H1 (cell line): Measurements from ENCODE around the gene KCTD7.

Experiments used
- BCL11A ChIP-seq, 2 experiments: IDR thresholded peaks; one replicate each; pipeline ENCODE4 v1.6.1; 2011; ENCODE audit warnings: low read depth in 2 of 2, low read length in 2 of 2, mild to moderate bottlenecking in 2 of 2
- CHD2 ChIP-seq: IDR thresholded peaks from 2 replicates; pipeline ENCODE4 v1.6.1; 2012; ENCODE audit warnings: low read length, improper control_type of control experiment
- EGR1 ChIP-seq: IDR thresholded peaks from 2 replicates; pipeline ENCODE4 v1.6.1; 2011; ENCODE audit warnings: low read depth, low read length, borderline replicate concordance
- EZH2 ChIP-seq: fragments of 200-600 bp; sonication (generic); IDR thresholded peaks from 2 replicates; pipeline ENCODE4 v1.7.1; 2012; ENCODE audit warnings: low read depth, mild to moderate bottlenecking, moderate library complexity, low read length, inconsistent platforms; ENCODE audit not compliant: severe bottlenecking
- KDM1A ChIP-seq: fragments of 200-600, 300-600 bp; sonication (generic); IDR thresholded peaks from 2 replicates; pipeline ENCODE4 v1.7.1; 2016; ENCODE audit warnings: mild to moderate bottlenecking, low read length, borderline replicate concordance
- POLR2A ChIP-seq, 2 experiments: IDR thresholded peaks; 1 replicate in 1 of 2; 2 replicates in 1 of 2; pipeline ENCODE4 v1.6.1; 2011; ENCODE audit warnings: low read depth in 2 of 2, low read length in 2 of 2, mild to moderate bottlenecking in 2 of 2; ENCODE audit errors: control extremely low read depth in 1 of 2
- POLR2AphosphoS5 ChIP-seq: IDR thresholded peaks from 2 replicates; pipeline ENCODE4 v1.6.1; 2011; ENCODE audit warnings: low read depth, low read length
- TAF1 ChIP-seq: IDR thresholded peaks from 2 replicates; pipeline ENCODE4 v1.6.1; 2011; ENCODE audit warnings: mild to moderate bottlenecking, low read depth, low read length
- TBP ChIP-seq: IDR thresholded peaks from 2 replicates; pipeline ENCODE4 v1.6.1; 2011; ENCODE audit warnings: low read depth, low read length, improper control_type of control experiment
- TF ChIP-seq, protein P1 (sequence below), 3 experiments: IDR thresholded peaks; 1 replicate in 2 of 3; 2 replicates in 1 of 3; pipeline versions ENCODE4 v1.5.1 to v1.6.1; 2011; ENCODE audit warnings: low read length in 3 of 3, mild to moderate bottlenecking in 3 of 3, inconsistent platforms in 2 of 3, low read depth in 1 of 3, moderate library complexity in 1 of 3; ENCODE audit not compliant: insufficient read depth in 1 of 3; ENCODE audit errors: control extremely low read depth in 1 of 3

DNA sequence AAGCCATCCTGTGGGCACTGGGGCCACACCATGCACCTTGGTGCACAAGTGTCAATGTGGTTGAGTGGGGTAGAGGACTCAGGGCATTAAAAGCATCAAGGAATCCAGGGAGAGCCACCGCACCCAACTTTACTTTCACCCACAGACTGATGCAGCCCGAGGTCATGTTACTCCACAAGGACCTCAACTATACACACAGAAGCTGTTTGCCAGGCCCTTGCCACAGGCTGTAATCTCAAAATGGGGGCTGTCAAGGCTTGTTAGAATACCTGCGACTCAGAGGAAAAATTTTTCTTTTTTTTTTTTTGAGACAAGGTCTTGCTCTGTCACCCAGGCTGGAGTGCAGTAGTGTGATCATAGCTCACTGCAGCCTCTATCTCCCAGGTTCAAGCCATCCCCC is 26.5 kb upstream of the KCTD7 start:
- no peak for TF ChIP-seq BCL11A (IDR thresholded peaks at IDR 0.05; ENCODE audit: low read depth in 2 of 2, low read length in 2 of 2)
- no peak for TF ChIP-seq POLR2AphosphoS5
- TF ChIP-seq TBP: no peak
- no peak for TF ChIP-seq KDM1A
- TF ChIP-seq EZH2: no peak
- TF ChIP-seq, protein P1, sequence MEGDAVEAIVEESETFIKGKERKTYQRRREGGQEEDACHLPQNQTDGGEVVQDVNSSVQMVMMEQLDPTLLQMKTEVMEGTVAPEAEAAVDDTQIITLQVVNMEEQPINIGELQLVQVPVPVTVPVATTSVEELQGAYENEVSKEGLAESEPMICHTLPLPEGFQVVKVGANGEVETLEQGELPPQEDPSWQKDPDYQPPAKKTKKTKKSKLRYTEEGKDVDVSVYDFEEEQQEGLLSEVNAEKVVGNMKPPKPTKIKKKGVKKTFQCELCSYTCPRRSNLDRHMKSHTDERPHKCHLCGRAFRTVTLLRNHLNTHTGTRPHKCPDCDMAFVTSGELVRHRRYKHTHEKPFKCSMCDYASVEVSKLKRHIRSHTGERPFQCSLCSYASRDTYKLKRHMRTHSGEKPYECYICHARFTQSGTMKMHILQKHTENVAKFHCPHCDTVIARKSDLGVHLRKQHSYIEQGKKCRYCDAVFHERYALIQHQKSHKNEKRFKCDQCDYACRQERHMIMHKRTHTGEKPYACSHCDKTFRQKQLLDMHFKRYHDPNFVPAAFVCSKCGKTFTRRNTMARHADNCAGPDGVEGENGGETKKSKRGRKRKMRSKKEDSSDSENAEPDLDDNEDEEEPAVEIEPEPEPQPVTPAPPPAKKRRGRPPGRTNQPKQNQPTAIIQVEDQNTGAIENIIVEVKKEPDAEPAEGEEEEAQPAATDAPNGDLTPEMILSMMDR (IDR thresholded peaks at IDR 0.05; ENCODE audit: control extremely low read depth in 1 of 3, insufficient read depth in 1 of 3, low read depth in 1 of 3, low read length in 3 of 3): no peak
- no peak for TF ChIP-seq POLR2A (IDR thresholded peaks at IDR 0.05; ENCODE audit: control extremely low read depth in 1 of 2, low read depth in 2 of 2, low read length in 2 of 2)
- TF ChIP-seq TAF1: no peak
- no peak for TF ChIP-seq EGR1
- no peak for TF ChIP-seq CHD2
